HCT116 (cell line): ENCODE measurements around the gene RECQL5.

Experiments used
- EZH2phosphoT487 ChIP-seq: fragments of 200-600 bp; IDR thresholded peaks from 2 replicates; pipeline ENCODE4 v1.6.1; 2018; ENCODE audit warnings: antibody characterized with exemption, borderline replicate concordance
- POLR2AphosphoS5 ChIP-seq: IDR thresholded peaks from 2 replicates; pipeline ENCODE4 v1.6.1; 2011; ENCODE audit warnings: mild to moderate bottlenecking, low read depth, low read length, moderate library complexity
- RAD21 ChIP-seq: IDR thresholded peaks from 2 replicates; pipeline ENCODE4 v1.6.1; 2012; ENCODE audit warnings: low read depth, mild to moderate bottlenecking
- TF ChIP-seq, protein P1 (sequence below), 3 experiments: fragments of 200-600 bp in 1 of 3; sonication (generic) in 1 of 3; IDR thresholded peaks in 2 of 3; conservative IDR thresholded peaks in 1 of 3; 2 replicates each; pipeline ENCODE4 v1.5.1; 2012 to 2017; ENCODE audit warnings: low read depth in 2 of 3, low read length in 2 of 3, antibody characterized with exemption in 1 of 3, borderline replicate concordance in 1 of 3, control low read depth in 1 of 3, mild to moderate bottlenecking in 1 of 3, mixed read lengths in 1 of 3, mixed run types in 1 of 3, moderate library complexity in 1 of 3; ENCODE audit not compliant: insufficient read depth in 1 of 3

DNA sequence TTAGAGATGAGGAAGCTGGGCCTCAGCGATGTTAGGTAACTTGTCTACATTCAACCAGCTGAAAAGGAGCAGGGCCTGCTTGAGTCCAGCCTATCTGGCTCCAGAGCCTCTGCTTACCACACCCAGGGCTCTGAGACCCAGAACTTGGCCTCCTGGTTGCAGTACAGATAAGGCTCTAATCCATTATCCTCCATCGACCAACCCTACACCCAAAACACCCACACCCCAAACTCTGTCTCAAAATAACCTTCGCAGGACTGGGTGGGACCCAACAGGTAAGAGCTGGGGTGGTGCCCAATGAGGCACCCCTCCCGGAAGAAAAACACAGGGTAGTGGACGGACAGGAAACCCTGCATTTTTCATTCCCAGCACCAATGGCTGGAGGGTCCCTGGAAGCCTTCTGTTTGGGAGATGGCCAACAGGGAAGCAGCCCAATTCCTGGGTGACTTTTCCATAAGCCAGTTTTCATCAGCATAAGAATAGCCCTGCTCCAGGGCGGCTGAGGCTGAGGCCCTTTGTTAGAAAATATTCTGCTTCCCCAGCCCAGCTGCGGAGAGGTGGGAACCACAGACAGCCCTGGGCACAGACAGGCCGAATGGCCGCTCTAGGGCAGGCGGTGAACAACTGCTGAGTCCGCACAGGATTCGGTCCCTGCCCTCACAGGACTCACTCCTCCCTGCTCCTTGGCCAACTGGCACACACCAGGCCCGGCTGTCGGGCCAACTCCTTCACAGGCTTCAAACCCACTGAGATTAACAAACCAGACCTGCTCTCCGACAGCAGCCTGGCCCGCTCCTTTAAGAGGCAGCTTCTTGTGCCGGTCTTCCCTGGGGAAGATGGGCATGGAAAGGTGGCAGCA lies 23.9 kb downstream of the RECQL5 start:
- TF ChIP-seq EZH2phosphoT487 = no peak
- TF ChIP-seq, protein P1, sequence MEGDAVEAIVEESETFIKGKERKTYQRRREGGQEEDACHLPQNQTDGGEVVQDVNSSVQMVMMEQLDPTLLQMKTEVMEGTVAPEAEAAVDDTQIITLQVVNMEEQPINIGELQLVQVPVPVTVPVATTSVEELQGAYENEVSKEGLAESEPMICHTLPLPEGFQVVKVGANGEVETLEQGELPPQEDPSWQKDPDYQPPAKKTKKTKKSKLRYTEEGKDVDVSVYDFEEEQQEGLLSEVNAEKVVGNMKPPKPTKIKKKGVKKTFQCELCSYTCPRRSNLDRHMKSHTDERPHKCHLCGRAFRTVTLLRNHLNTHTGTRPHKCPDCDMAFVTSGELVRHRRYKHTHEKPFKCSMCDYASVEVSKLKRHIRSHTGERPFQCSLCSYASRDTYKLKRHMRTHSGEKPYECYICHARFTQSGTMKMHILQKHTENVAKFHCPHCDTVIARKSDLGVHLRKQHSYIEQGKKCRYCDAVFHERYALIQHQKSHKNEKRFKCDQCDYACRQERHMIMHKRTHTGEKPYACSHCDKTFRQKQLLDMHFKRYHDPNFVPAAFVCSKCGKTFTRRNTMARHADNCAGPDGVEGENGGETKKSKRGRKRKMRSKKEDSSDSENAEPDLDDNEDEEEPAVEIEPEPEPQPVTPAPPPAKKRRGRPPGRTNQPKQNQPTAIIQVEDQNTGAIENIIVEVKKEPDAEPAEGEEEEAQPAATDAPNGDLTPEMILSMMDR (IDR thresholded peaks at IDR 0.05 in 2 of 3, conservative IDR thresholded peaks at IDR 0.05 in 1 of 3; ENCODE audit: borderline replicate concordance in 1 of 3, insufficient read depth in 1 of 3, low read depth in 2 of 3, low read length in 2 of 3) = no peak
- no peak for TF ChIP-seq POLR2AphosphoS5
- no peak for TF ChIP-seq RAD21
